A549 (cell line): ENCODE data around the gene STAT5A. TPM values are rescaled to one million over a fixed set of nuclear protein-coding genes. Genes with fewer than 3 reads are reported as not detected.

Experiments
- ATAC-seq, 2 experiments: fragments of 200-7000 bp in 1 of 2; fragments of >200 bp in 1 of 2; cut with Nextera tagmentation in 1 of 2; cut with Tn5 transposase in 1 of 2; 3 replicates each; pipeline versions ENCODE4 v1.8.0 to v1.9.1; 2018 to 2020; ENCODE audit warnings: mild to moderate bottlenecking in 1 of 2, moderate library complexity in 1 of 2
- CTCF ChIA-PET: fragments of 300-600 bp; sonication (Branson Sonifier 250); formaldehyde crosslinking; extraction: SDS; loops from one replicate; lab custom pipeline; 2021; ENCODE audit warnings: antibody characterized with exemption, inconsistent platforms; lab: Yijun Ruan, JAX
- POLR2A ChIA-PET: fragments of 350-600 bp; formaldehyde crosslinking; extraction: SDS; loops from one replicate; lab custom pipeline; 2021; ENCODE audit warnings: antibody characterized with exemption, inconsistent platforms; lab: Yijun Ruan, JAX
- DNase-seq, 2 experiments: peaks; one replicate each; pipeline versions ENCODE4 v3.0.0 to v3.0.0-alpha.2; 2011 to 2016; ENCODE audit warnings: low read depth in 1 of 2, low spot score in 1 of 2
- FAIRE-seq: peaks from 2 replicates; lab custom pipeline; 2011; peaks lifted over from hg19 to GRCh38; lab: Jason Lieb, UNC
- H3K27ac ChIP-seq, 2 experiments: fragments of >200 bp; sonication (Bioruptor Twin); formaldehyde crosslinking; 3 replicates each; pipeline ENCODE4 v1.5.1; 2016 to 2017
- H3K4me1 ChIP-seq: fragments of >200 bp; sonication (Bioruptor Twin); formaldehyde crosslinking; 3 replicates; pipeline ENCODE4 v1.6.1; 2016
- H3K4me2 ChIP-seq: fragments of >200 bp; sonication (Bioruptor Twin); formaldehyde crosslinking; 3 replicates; pipeline ENCODE4 v1.6.1; 2016
- H3K4me3 ChIP-seq: fragments of >200 bp; sonication (Bioruptor Twin); formaldehyde crosslinking; 3 replicates; pipeline ENCODE4 v1.5.1; 2016
- H3K9me3 ChIP-seq: fragments of >200 bp; sonication (Bioruptor Twin); formaldehyde crosslinking; 3 replicates; pipeline ENCODE4 v1.6.1; 2016
- BHLHE40 ChIP-seq: IDR thresholded peaks from 2 replicates; pipeline ENCODE4 v1.6.1; 2012; ENCODE audit warnings: low read depth, low read length, inconsistent platforms
- CBX2 ChIP-seq: fragments of 200-600 bp; sonication (generic); IDR thresholded peaks from 2 replicates; pipeline ENCODE4 v1.6.1; 2016; ENCODE audit warnings: low read depth, mild to moderate bottlenecking, borderline replicate concordance
- CEBPB ChIP-seq, 2 experiments: fragments of >200 bp in 1 of 2; sonication (Bioruptor Twin) in 1 of 2; formaldehyde crosslinking in 1 of 2; IDR thresholded peaks; 2 replicates each; pipeline ENCODE4 v1.6.1; 2012 to 2016
- E2F6 ChIP-seq: IDR thresholded peaks from 2 replicates; pipeline ENCODE4 v1.6.1; 2012; ENCODE audit warnings: low read depth, borderline replicate concordance
- ELK1 ChIP-seq: fragments of 150-350 bp; IDR thresholded peaks from 2 replicates; pipeline ENCODE4 v1.6.1; 2014; ENCODE audit warnings: low read depth, mild to moderate bottlenecking, low read length
- FOSL2 ChIP-seq, 2 experiments: fragments of 450-650 bp in 1 of 2; fragments of >200 bp in 1 of 2; sonication (Bioruptor Twin) in 1 of 2; formaldehyde crosslinking; IDR thresholded peaks; 2 replicates each; pipeline versions ENCODE4 v1.5.0 to v1.6.1; 2016 to 2020; ENCODE audit warnings: mild to moderate bottlenecking in 1 of 2, moderate library complexity in 1 of 2
- HDAC2 ChIP-seq: fragments of 200-600 bp; sonication (generic); IDR thresholded peaks from 2 replicates; pipeline ENCODE4 v1.6.1; 2016
- HEYL ChIP-seq: fragments of 250-450 bp; sonication (Bioruptor Pico); IDR thresholded peaks from 2 replicates; pipeline ENCODE4 v1.8.0; 2021; ENCODE audit warnings: mild to moderate bottlenecking, moderate library complexity
- HMGXB4 ChIP-seq: fragments of 250-450 bp; sonication (Bioruptor Pico); IDR thresholded peaks from 2 replicates; pipeline ENCODE4 v1.5.0; 2021; ENCODE audit warnings: mild to moderate bottlenecking, moderate library complexity, borderline replicate concordance
- HOXB5 ChIP-seq: fragments of 250-450 bp; sonication (Bioruptor Pico); IDR thresholded peaks from 2 replicates; pipeline ENCODE4 v1.5.0; 2020; ENCODE audit warnings: mild to moderate bottlenecking, moderate library complexity
- JUN ChIP-seq, 2 experiments: fragments of >200 bp; sonication (Bioruptor Twin); formaldehyde crosslinking; IDR thresholded peaks; 2 replicates in 1 of 2; 3 replicates in 1 of 2; pipeline ENCODE4 v1.6.1; 2016 to 2017
- MAFK ChIP-seq: fragments of 450-650 bp; IDR thresholded peaks from 2 replicates; pipeline ENCODE4 v1.6.1; 2014; ENCODE audit not compliant: partially characterized antibody
- MAX ChIP-seq: IDR thresholded peaks from 2 replicates; pipeline ENCODE4 v1.6.1; 2012
- NFE2L2 ChIP-seq: fragments of 150-350 bp; conservative IDR thresholded peaks from 2 replicates; pipeline ENCODE4 v1.6.1; 2014; ENCODE audit warnings: low read length
- NR3C1 ChIP-seq: fragments of >200 bp; sonication (Bioruptor Twin); formaldehyde crosslinking; IDR thresholded peaks from 3 replicates; pipeline ENCODE4 v1.6.1; 2017
- POLR2A ChIP-seq: IDR thresholded peaks from 2 replicates; pipeline ENCODE4 v1.6.1; 2012; ENCODE audit warnings: mild to moderate bottlenecking, low read length
- RAD21 ChIP-seq, 2 experiments: fragments of >200 bp in 1 of 2; sonication (Bioruptor Twin) in 1 of 2; formaldehyde crosslinking in 1 of 2; IDR thresholded peaks in 1 of 2; conservative IDR thresholded peaks in 1 of 2; 2 replicates in 1 of 2; 3 replicates in 1 of 2; pipeline ENCODE4 v1.6.1; 2012 to 2018; ENCODE audit warnings: inconsistent platforms in 1 of 2
- REST ChIP-seq: fragments of 200-600 bp; sonication (generic); IDR thresholded peaks from 2 replicates; pipeline ENCODE4 v1.6.1; 2016; ENCODE audit warnings: antibody characterized with exemption, mild to moderate bottlenecking, moderate library complexity
- TP53 ChIP-seq: fragments of 250-450 bp; sonication (Bioruptor Pico); IDR thresholded peaks from 2 replicates; pipeline ENCODE4 v1.5.0; 2021; ENCODE audit warnings: mild to moderate bottlenecking, moderate library complexity
- USF2 ChIP-seq: fragments of 450-650 bp; IDR thresholded peaks from 2 replicates; pipeline ENCODE4 v1.6.1; 2014; ENCODE audit warnings: antibody characterized with exemption
- WGBS: methylation state at CpG from one replicate; pipeline ENCODE4 v1.1.6; 2017; ENCODE audit errors: missing lambda C conversion rate; 5-methylcytosine and 5-hydroxymethylcytosine counted together
- polyA plus RNA-seq, 4 experiments: library from polyadenylated mRNA; depleted of rRNA in 3 of 4; stranded (reverse); fragments of >200 nt; fragmentation: RNase III in 1 of 4; extraction: RNeasy Plus Mini Kit Qiagen cat#74134 plus additional on column Dnase treatment in 1 of 4; gene quantifications; 2 replicates in 3 of 4; 3 replicates in 1 of 4; pipeline ENCODE4 v1.2.3, GENCODE V29; 2011 to 2017

Gene STAT5A
- polyA plus RNA-seq, 2 of the 4 experiments (the other 2 are of a cell fraction) = 2.2 to 4.0 TPM

GRCh38 chr17:42283241-42284023 is 4.9 kb upstream of the STAT5A start:
- peaks cover 12% of the 10 kb centered on the region for H3K4me1 ChIP-seq
- FAIRE-seq (no peak), DNase-seq (no peak), ATAC-seq (no peak)
- ChIA-PET CTCF (interaction anchor here (0.7 to 3.5 kb wide), 9 partner anchors 10 to 244 kb away, joined by 3 to 12 read pairs (median 4); no protein-coding TSS in a partner anchor), POLR2A (no interaction called here)
- no peak overlapping the region for H3K27ac ChIP-seq
- WGBS = 92% methylated on average over 7 of the region's 7 CpGs
- TF ChIP-seq JUN (IDR thresholded peaks at IDR 0.05) = no peak
- no peak overlapping the region for H3K4me3 ChIP-seq
- no peaks in the 10 kb centered on the region for H3K9me3 ChIP-seq
- no peak overlapping the region for H3K4me2 ChIP-seq

- peaks cover 12% of the 10 kb centered on the region for H3K4me1 ChIP-seq
- no peak overlapping the region for H3K4me3 ChIP-seq
- DNase-seq = no peak
- H3K9me3 ChIP-seq = no peaks in the 10 kb centered on the region
- ATAC-seq = no peak
- ChIA-PET CTCF (interaction anchor here (0.7 to 3.5 kb wide), 8 partner anchors 10 to 243 kb away, joined by 3 to 12 read pairs (median 4); no protein-coding TSS in a partner anchor), POLR2A (no interaction called here)
- H3K27ac ChIP-seq = no peak overlapping the region
- H3K4me2 ChIP-seq = no peak overlapping the region
- FAIRE-seq = no peak
- WGBS = 88% methylated on average over 5 of the region's 5 CpGs
- TF ChIP-seq RAD21 (conservative IDR thresholded peaks at IDR 0.05 in 1 of 2, IDR thresholded peaks at IDR 0.05 in 1 of 2) = no peak
- TF ChIP-seq BHLHE40 = no peak
- no peak for TF ChIP-seq USF2
- no peak for TF ChIP-seq TP53
- TF ChIP-seq CEBPB (IDR thresholded peaks at IDR 0.05) = no peak
- TF ChIP-seq NFE2L2 = no peak
- TF ChIP-seq E2F6 = no peak
- TF ChIP-seq FOSL2 (IDR thresholded peaks at IDR 0.05) = no peak
- TF ChIP-seq FOSL2 (CRISPR knock-in tag; IDR thresholded peaks at IDR 0.05) = no peak
- no peak for TF ChIP-seq MAX
- TF ChIP-seq HOXB5 = no peak
- TF ChIP-seq ELK1 = no peak
- TF ChIP-seq HDAC2 = no peak
- no peak for TF ChIP-seq HEYL (CRISPR knock-in tag)
- TF ChIP-seq NR3C1 = no peak
- no peak for TF ChIP-seq POLR2A
- TF ChIP-seq CBX2 = no peak
- TF ChIP-seq JUN (IDR thresholded peaks at IDR 0.05) = no peak
- TF ChIP-seq HMGXB4 = no peak
- no peak for TF ChIP-seq REST
- no peak for TF ChIP-seq MAFK
These were observed 4.3 kb upstream of the STAT5A start for GRCh38 chr17:42284024-42284369.
